ENCODE data around the gene KLC1. TPM values are rescaled to one million over a fixed set of nuclear protein-coding genes. Genes with fewer than 3 reads are reported as not detected.

Gene KLC1
- total and polyA plus RNA-seq, 2 donors, result 162 to 188 TPM

DNA sequence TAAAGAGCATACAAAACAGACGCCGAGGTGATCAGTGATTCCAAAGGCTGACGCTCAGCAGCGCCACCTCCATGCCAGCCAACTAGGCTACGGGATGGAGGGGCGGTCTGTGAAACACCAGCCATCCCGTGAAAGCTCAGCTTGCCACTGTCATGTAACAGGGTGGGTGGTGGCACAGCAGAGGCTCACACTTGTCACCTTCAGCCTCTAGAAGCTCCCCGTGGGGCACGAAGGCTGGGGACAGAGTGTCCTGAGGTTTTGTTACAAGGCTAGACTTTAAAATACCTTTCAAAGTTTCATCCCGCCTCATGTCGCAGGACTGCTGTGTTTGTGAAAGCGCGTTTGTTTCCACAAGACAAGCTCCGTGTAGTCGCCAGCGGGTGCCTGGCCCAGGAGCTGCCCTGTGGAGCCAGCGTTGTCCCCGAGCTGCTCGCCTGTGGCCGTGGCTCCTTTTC, 65.6 kb downstream of the KLC1 start:
- H3K4me3 ChIP-seq (ENCODE audit: low read depth, low read length), result no peak overlapping the region

GRCh38 chr14:103695296-103696069, 66.5 kb downstream of the KLC1 start:
- WGBS, result 46% methylated on average over 14 of the region's 14 CpGs
- Histone ChIP-seq H3K4me1 (ENCODE audit: insufficient read depth) (no peaks in the 10 kb centered on the region), H3K36me3 (ENCODE audit: insufficient read depth) (no peaks in the 10 kb centered on the region), H3K4me3 (ENCODE audit: low read depth, low read length) (no peak overlapping the region), H3K27ac (ENCODE audit: low read depth) (peak overlapping the region; percentile 30)
- no peak for DNase-seq (ENCODE audit: extremely low spot score)

More for the DNA sequence above, 65.6 kb downstream of the KLC1 start:
- WGBS, result 90% methylated on average over 20 of the region's 20 CpGs
- no peak for DNase-seq (ENCODE audit: extremely low spot score)
- Histone ChIP-seq H3K4me1 (ENCODE audit: insufficient read depth) (no peaks in the 10 kb centered on the region), H3K27ac (ENCODE audit: low read depth) (no peak overlapping the region), H3K36me3 (ENCODE audit: insufficient read depth) (no peaks in the 10 kb centered on the region)

GRCh38 chr14:103696070-103696402, 67.0 kb downstream of the KLC1 start:
- DNase-seq (ENCODE audit: extremely low spot score), result no peak
- Histone ChIP-seq H3K4me3 (ENCODE audit: low read depth, low read length) (no peak overlapping the region), H3K4me1 (ENCODE audit: insufficient read depth) (no peaks in the 10 kb centered on the region), H3K27ac (ENCODE audit: low read depth) (no peak overlapping the region), H3K36me3 (ENCODE audit: insufficient read depth) (no peaks in the 10 kb centered on the region)
- 27% methylated on average over 13 of the region's 13 CpGs for WGBS

DNA sequence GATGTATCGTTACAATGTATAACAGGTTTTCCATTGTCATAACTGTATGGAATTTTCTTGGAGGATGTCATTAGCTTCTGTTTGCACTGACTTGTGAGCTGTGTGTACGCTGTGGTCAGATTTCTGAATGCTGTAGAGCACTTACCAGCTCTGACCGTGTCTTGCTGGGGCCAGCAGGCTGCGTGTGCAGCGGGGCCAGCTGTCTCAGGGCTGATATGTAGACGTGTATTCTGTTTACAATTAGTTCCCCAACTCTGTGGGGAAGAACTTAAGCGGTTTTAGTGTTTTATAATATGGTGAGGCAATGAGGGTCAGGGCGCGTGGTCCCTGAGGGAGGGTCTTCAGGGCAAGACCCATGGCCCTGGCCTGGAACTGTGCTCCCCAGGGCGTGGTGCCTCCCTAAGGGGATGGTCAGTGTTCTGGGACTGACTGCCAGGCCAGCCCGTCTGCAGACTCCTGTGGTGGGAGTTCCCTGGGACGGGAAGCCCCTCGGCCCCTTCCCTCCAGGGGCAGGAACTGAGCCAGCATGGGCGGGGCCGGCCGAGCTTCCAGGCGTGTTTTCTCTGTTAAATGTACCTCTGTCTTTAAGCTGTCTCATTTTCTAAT, 67.6 kb downstream of the KLC1 start:
- Histone ChIP-seq H3K4me1 (ENCODE audit: insufficient read depth) (no peaks in the 10 kb centered on the region), H3K27ac (ENCODE audit: low read depth) (peak overlapping the region; percentile 46), H3K36me3 (ENCODE audit: insufficient read depth) (no peaks in the 10 kb centered on the region), H3K4me3 (ENCODE audit: low read depth, low read length) (no peak overlapping the region)
- 15% methylated on average over 17 of the region's 17 CpGs for WGBS
- no peak for DNase-seq (ENCODE audit: extremely low spot score)

DNA sequence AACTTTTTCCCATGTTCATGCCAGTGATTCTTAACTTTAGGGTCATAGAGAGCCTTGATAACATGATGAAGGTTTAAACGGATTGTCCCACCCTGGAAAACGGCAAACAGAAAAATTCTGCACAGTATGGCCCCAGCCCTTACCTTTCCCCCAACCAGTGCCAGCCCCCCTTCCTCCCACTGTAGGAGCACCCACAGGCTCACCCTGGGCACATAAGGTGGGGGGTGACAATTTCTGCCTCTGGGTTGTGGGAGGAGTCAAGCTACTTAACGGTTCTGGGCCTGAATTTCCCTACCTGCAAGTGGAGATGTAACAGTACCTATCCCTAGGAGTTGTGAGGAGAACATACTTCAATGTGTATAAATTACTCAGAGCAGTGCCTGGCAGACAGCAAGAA, 68.2 kb downstream of the KLC1 start:
- DNase-seq (ENCODE audit: extremely low spot score), result no peak
- Histone ChIP-seq H3K27ac (ENCODE audit: low read depth) (no peak overlapping the region), H3K4me1 (ENCODE audit: insufficient read depth) (no peaks in the 10 kb centered on the region), H3K4me3 (ENCODE audit: low read depth, low read length) (no peak overlapping the region), H3K36me3 (ENCODE audit: insufficient read depth) (no peaks in the 10 kb centered on the region)
- 12% methylated on average over 3 of the region's 3 CpGs for WGBS

DNA sequence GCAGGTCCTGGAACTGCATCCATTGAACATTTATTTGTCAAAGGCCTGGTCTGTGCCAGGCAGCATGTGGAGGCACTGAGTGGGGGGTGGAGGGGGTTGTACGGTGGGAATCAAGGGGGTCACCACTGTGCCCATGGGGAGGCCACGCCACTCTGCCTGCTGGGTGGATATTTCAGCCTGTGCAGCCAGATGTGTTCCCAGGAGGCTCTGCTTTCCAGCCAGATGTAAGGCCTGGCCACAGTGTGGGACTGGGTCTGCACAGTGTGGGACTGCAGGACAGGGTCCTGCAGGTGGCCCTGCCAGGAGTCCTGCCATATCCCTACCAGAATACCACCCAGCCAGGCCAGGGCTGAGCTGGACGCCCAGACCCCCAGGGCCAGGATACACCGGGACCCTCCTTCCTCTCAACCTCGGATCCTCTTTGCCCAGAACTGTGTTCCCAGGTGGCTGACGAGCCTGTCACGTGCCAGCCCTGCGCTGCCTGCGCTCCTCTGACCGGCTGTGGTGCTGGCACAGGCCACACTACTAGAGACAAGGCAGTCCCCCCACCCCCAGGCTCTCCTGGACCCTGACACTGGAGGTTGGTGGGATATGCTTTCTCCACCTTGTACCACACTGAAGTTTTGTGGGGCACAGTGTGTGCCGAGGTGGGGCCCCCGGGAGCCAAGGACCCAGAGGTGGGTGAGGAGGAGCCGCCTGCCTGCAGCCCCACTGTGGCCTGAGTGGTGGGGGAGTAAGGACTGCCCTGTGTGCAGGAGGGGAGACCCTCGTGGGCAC, 68.8 kb downstream of the KLC1 start:
- Histone ChIP-seq H3K4me3 (ENCODE audit: low read depth, low read length) (no peak overlapping the region), H3K27ac (ENCODE audit: low read depth) (no peak overlapping the region), H3K4me1 (ENCODE audit: insufficient read depth) (no peaks in the 10 kb centered on the region), H3K36me3 (ENCODE audit: insufficient read depth) (no peaks in the 10 kb centered on the region)
- no peak for DNase-seq (ENCODE audit: extremely low spot score)
- 80% methylated on average over 14 of the region's 14 CpGs for WGBS

GRCh38 chr14:103698380-103699260, 69.6 kb downstream of the KLC1 start:
- 84% methylated on average over 33 of the region's 33 CpGs for WGBS
- Histone ChIP-seq H3K36me3 (ENCODE audit: insufficient read depth) (no peaks in the 10 kb centered on the region), H3K4me3 (ENCODE audit: low read depth, low read length) (no peak overlapping the region), H3K4me1 (ENCODE audit: insufficient read depth) (no peaks in the 10 kb centered on the region), H3K27ac (ENCODE audit: low read depth) (peak overlapping the region; percentile 79)
- no peak for DNase-seq (ENCODE audit: extremely low spot score)

DNA sequence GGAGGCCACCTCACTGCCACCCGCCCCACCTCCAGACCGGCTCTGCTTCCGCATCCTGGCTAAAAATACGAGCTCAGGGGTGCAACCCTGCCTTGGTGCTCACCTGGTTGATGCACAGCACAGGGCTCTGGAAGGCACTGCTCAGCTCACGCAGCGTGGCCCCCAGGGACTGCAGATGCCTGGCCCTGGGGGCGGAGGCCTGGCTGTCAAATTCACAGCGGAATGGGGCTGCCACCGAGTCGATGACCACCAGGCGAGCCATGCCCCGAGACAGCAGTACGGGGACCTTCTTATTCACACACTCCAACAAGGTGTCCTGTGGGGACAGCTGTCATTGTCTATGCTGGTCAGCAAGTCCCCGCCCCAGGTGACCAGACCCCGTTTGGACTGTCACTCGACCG, 70.2 kb downstream of the KLC1 start:
- Histone ChIP-seq H3K27ac (ENCODE audit: low read depth) (no peak overlapping the region), H3K4me1 (ENCODE audit: insufficient read depth) (no peaks in the 10 kb centered on the region), H3K36me3 (ENCODE audit: insufficient read depth) (no peaks in the 10 kb centered on the region), H3K4me3 (ENCODE audit: low read depth, low read length) (no peak overlapping the region)
- WGBS, result 93% methylated on average over 17 of the region's 17 CpGs
- no peak for DNase-seq (ENCODE audit: extremely low spot score)

DNA sequence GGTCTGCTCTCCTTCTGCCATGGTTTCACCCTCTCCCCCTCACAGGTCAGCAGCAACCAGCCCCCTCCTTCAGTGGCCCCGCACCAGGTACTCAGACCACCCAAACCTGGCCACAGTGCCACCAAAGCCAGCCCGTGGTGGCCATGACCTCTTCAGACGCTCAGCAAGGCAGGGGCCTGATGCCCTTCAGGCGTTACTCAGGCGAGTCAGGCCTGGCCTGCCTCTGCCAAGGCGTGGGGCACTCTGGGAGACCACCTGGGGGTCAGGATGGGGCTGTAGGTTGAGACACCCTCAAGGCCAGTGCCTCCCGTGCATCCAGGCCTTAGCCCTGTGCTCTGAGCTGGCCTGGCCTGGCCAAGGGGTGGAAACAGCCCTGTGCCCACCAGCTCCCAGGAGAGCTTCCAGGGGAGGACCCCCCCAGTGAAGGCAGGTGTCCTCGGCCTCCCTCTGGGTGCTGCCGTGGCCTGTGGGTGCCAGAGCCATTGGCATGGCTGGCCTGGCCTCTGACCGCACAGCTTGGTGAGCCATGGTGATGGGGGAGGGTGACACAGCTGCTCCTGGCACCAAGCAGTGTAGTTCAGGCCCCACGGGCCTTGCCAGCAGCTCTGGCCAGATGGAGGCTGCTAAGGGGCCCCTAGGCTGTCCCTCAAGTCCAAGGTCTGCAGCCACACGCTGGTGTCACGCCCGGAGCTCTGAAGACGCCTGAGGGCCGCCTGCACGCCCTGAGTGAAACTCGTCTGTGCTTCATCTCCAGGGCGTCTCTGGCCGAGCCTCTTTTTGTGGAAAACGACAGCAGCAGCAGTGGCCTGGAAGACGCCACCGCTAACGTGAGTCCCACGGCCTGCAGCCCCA, 71.1 kb downstream of the KLC1 start:
- DNase-seq (ENCODE audit: extremely low spot score), result no peak
- WGBS, result 90% methylated on average over 25 of the region's 25 CpGs
- Histone ChIP-seq H3K27ac (ENCODE audit: low read depth) (no peak overlapping the region), H3K4me1 (ENCODE audit: insufficient read depth) (no peaks in the 10 kb centered on the region), H3K4me3 (ENCODE audit: low read depth, low read length) (no peak overlapping the region), H3K36me3 (ENCODE audit: insufficient read depth) (no peaks in the 10 kb centered on the region)

DNA sequence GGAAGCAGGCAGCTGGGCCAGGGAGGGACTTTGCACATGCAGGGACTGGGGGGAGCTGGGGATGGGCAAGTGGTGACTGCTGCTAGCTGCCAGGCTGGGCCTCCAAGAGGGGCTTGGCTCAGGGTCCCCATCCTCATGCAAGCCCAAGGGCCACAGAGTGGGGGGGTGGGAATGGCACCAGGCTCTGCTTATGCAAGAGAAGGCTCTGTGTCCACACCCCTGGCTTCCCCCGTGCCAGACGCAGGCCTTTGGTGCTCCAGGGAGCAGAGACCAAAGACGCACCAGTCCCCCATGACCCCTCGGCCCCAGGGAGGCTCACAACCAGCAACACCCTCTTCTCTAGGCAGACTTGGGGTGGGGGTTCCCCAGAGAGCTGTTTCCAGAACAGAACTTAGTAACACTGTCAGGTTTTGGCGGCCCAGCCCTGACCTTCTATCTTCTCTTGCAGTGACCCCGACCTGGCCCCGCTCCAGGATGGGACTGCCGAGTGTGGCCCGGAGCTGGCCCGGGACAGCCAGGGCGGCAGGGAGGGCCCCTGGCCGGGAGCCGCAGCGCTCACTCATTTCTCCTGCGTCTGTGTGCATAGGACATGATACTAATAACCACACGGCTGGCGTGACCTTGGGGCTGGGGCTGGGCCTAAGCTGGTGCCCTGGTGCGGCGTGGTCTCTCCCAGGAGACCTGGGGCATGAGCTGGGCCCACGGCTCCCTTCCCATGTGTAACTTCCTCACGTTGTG, 71.9 kb downstream of the KLC1 start:
- DNase-seq (ENCODE audit: extremely low spot score), result no peak
- no peak overlapping the region for H3K4me3 ChIP-seq (ENCODE audit: low read depth, low read length)
- no peak overlapping the region for H3K27ac ChIP-seq (ENCODE audit: low read depth)
- no peaks in the 10 kb centered on the region for H3K4me1 ChIP-seq (ENCODE audit: insufficient read depth)
- H3K36me3 ChIP-seq (ENCODE audit: insufficient read depth), result no peaks in the 10 kb centered on the region
- 88% methylated on average over 21 of the region's 21 CpGs for whole genome bisulfite sequencing

- H3K4me1 ChIP-seq (ENCODE audit: insufficient read depth), result no peaks in the 10 kb centered on the region
- no peak overlapping the region for H3K4me3 ChIP-seq (ENCODE audit: low read depth, low read length)
- DNase-seq (ENCODE audit: extremely low spot score), result no peak
- H3K27ac ChIP-seq (ENCODE audit: low read depth), result no peak overlapping the region
- WGBS, result 88% methylated on average over 5 of the region's 5 CpGs
- H3K36me3 ChIP-seq (ENCODE audit: insufficient read depth), result no peaks in the 10 kb centered on the region
Measured at GRCh38 chr14:103702095-103702494, 73.1 kb downstream of the KLC1 start.
